ENCODE measurements around the gene IGF1R. TPM values are rescaled to one million over a fixed set of nuclear protein-coding genes. Genes with fewer than 3 reads are reported as not detected.
A peak's percentile ranks its signal among the peaks of the same experiment; 100 is the strongest.

IGF1R gene
- total RNA-seq, 2 donors from 2014 or later, result 115 to 119 TPM

- no peaks in the 10 kb centered on the region for H3K27me3 ChIP-seq (ENCODE audit: control insufficient read depth, insufficient read depth, low read length, poor library complexity, severe bottlenecking)
- DNase-seq, result no peak
- TF ChIP-seq, protein P1, sequence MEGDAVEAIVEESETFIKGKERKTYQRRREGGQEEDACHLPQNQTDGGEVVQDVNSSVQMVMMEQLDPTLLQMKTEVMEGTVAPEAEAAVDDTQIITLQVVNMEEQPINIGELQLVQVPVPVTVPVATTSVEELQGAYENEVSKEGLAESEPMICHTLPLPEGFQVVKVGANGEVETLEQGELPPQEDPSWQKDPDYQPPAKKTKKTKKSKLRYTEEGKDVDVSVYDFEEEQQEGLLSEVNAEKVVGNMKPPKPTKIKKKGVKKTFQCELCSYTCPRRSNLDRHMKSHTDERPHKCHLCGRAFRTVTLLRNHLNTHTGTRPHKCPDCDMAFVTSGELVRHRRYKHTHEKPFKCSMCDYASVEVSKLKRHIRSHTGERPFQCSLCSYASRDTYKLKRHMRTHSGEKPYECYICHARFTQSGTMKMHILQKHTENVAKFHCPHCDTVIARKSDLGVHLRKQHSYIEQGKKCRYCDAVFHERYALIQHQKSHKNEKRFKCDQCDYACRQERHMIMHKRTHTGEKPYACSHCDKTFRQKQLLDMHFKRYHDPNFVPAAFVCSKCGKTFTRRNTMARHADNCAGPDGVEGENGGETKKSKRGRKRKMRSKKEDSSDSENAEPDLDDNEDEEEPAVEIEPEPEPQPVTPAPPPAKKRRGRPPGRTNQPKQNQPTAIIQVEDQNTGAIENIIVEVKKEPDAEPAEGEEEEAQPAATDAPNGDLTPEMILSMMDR (conservative IDR thresholded peaks at IDR 0.05), result no peak
- no peak overlapping the region for H3K27ac ChIP-seq (ENCODE audit: low read depth, low read length)
- Mint-ChIP-seq H3K36me3 (ENCODE audit: low read depth) (peaks cover 34% of the 10 kb centered on the region), H3K4me3 (no peak overlapping the region), H3K4me1 (peaks cover 26% of the 10 kb centered on the region), H3K27me3 (ENCODE audit: insufficient read depth) (no peaks in the 10 kb centered on the region), H3K27ac (no peak overlapping the region), H3K9me3 (no peaks in the 10 kb centered on the region)
- no peaks in the 10 kb centered on the region for H3K4me1 ChIP-seq (ENCODE audit: control insufficient read depth, insufficient read depth, low read length)
- H3K9ac ChIP-seq (ENCODE audit: extremely low read depth, low read length, poor library complexity, severe bottlenecking), result no peak overlapping the region
- H3K9me3 ChIP-seq (ENCODE audit: control insufficient read depth, low read length), result peaks cover 11% of the 10 kb centered on the region
- 96 to 100% methylated on average over 11 to 13 of the region's 13 CpGs for WGBS, 2 experiments (ENCODE audit: insufficient coverage in 1 of 2, insufficient read length in 1 of 2)
- peaks cover 46% of the 10 kb centered on the region for H3K36me3 ChIP-seq (ENCODE audit: control insufficient read depth, insufficient read depth, low read length)
- H3K4me3 ChIP-seq (ENCODE audit: low read length), result no peak overlapping the region
These were observed 58.6 kb downstream of the IGF1R start for GRCh38 chr15:98706986-98707385.

DNA sequence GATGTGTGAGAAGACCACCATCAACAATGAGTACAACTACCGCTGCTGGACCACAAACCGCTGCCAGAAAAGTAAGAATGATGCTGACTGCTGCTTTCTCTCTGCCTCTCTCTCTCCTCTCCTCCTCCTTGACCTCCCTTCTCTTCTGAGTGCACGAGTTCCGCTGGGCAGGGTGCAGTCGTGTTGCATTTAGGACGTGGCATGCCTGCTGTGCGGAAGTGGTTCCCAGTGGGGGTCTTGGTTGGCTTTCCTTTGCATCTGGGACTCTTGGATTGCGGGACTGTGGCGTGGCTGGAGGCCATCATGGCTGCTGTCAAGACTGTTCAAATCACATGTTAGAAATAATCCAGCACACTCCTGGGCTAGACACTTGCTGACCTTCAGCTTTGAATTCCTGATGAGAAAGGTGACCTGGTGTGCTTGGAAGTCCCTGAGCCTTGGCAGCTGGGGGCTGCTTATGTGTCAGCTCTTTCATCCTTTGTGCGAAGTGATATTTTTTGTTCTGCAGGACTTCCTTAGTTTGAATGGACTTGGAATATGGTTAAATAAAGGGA is 59.8 kb downstream of the IGF1R start:
- Histone ChIP-seq H3K9me3 (ENCODE audit: control insufficient read depth, low read length) (peaks cover 11% of the 10 kb centered on the region), H3K9ac (ENCODE audit: extremely low read depth, low read length, poor library complexity, severe bottlenecking) (no peak overlapping the region), H3K36me3 (ENCODE audit: control insufficient read depth, insufficient read depth, low read length) (peaks cover 50% of the 10 kb centered on the region), H3K27me3 (ENCODE audit: control insufficient read depth, insufficient read depth, low read length, poor library complexity, severe bottlenecking) (no peaks in the 10 kb centered on the region), H3K4me1 (ENCODE audit: control insufficient read depth, insufficient read depth, low read length) (no peaks in the 10 kb centered on the region), H3K4me3 (ENCODE audit: low read length) (no peak overlapping the region), H3K27ac (ENCODE audit: low read depth, low read length) (no peak overlapping the region)
- no peak for DNase-seq
- Mint-ChIP-seq H3K4me1 (peaks cover 32% of the 10 kb centered on the region), H3K9me3 (no peaks in the 10 kb centered on the region), H3K36me3 (ENCODE audit: low read depth) (peaks cover 38% of the 10 kb centered on the region), H3K27ac (no peak overlapping the region), H3K27me3 (ENCODE audit: insufficient read depth) (no peaks in the 10 kb centered on the region), H3K4me3 (no peak overlapping the region)
- TF ChIP-seq, protein P1 (conservative IDR thresholded peaks at IDR 0.05), result no peak
- WGBS, 2 experiments (ENCODE audit: insufficient coverage in 1 of 2, insufficient read length in 1 of 2), result 89 to 94% methylated on average over 7 to 10 of the region's 10 CpGs

GRCh38 chr15:98711810-98712209 is 63.5 kb downstream of the IGF1R start:
- H3K27ac ChIP-seq (ENCODE audit: low read depth, low read length), result no peak overlapping the region
- H3K27me3 ChIP-seq (ENCODE audit: control insufficient read depth, insufficient read depth, low read length, poor library complexity, severe bottlenecking), result no peaks in the 10 kb centered on the region
- no peak overlapping the region for H3K9ac ChIP-seq (ENCODE audit: extremely low read depth, low read length, poor library complexity, severe bottlenecking)
- no peak for DNase-seq
- Mint-ChIP-seq H3K9me3 (no peaks in the 10 kb centered on the region), H3K27me3 (ENCODE audit: insufficient read depth) (no peaks in the 10 kb centered on the region), H3K4me1 (peaks cover 59% of the 10 kb centered on the region), H3K4me3 (no peak overlapping the region), H3K36me3 (ENCODE audit: low read depth) (peaks cover 38% of the 10 kb centered on the region), H3K27ac (peak overlapping the region; percentile 54)
- TF ChIP-seq, protein P1 (conservative IDR thresholded peaks at IDR 0.05), result no peak
- H3K36me3 ChIP-seq (ENCODE audit: control insufficient read depth, insufficient read depth, low read length), result peaks cover 50% of the 10 kb centered on the region
- H3K9me3 ChIP-seq (ENCODE audit: control insufficient read depth, low read length), result peaks cover 11% of the 10 kb centered on the region
- no peak overlapping the region for H3K4me3 ChIP-seq (ENCODE audit: low read length)
- WGBS, 2 experiments (ENCODE audit: insufficient coverage in 1 of 2, insufficient read length in 1 of 2), result 95% methylated on average over 2 of the region's 2 CpGs; no CpG with 5 or more reads in 1 of the 2 experiments
- no peaks in the 10 kb centered on the region for H3K4me1 ChIP-seq (ENCODE audit: control insufficient read depth, insufficient read depth, low read length)
